Upper lobe of right lung (tissue), 1 donor: Measurements from ENCODE around the gene ACTMAP. TPM values are rescaled to one million over a fixed set of nuclear protein-coding genes. Genes with fewer than 3 reads are reported as not detected.
"Not testable (repeated sequence)": the region's sequence is repeated elsewhere in the genome, so short reads cannot be mapped to it uniquely, and the experiment has no call there.

Experiments used
- ATAC-seq: fragments of 200-7000 bp; cut with Tn5 transposase; one replicate; pipeline ENCODE4 v1.9.1; 2020; ENCODE audit warnings: mild to moderate bottlenecking, moderate library complexity
- DNase-seq: peaks from one replicate; pipeline ENCODE4 v3.0.0-alpha.2; 2020
- H3K27ac ChIP-seq: fragments of 200-600 bp; one replicate; pipeline ENCODE4 v1.8.0; 2022
- H3K27me3 ChIP-seq: fragments of 200-600 bp; one replicate; pipeline ENCODE4 v1.8.0; 2022; ENCODE audit warnings: mild to moderate bottlenecking
- H3K36me3 ChIP-seq: fragments of 200-600 bp; one replicate; pipeline ENCODE4 v1.8.0; 2022
- H3K4me1 ChIP-seq: fragments of 200-600 bp; one replicate; pipeline ENCODE4 v1.8.0; 2022
- H3K4me3 ChIP-seq: fragments of 200-600 bp; one replicate; pipeline ENCODE4 v1.8.0; 2022; ENCODE audit warnings: mild to moderate bottlenecking
- H3K9me3 ChIP-seq: fragments of 200-600 bp; one replicate; pipeline ENCODE4 v1.8.0; 2022
- CTCF ChIP-seq: fragments of 200-600 bp; IDR thresholded peaks from one replicate; pipeline ENCODE4 v1.8.0; 2022; ENCODE audit warnings: antibody characterized with exemption
- intact Hi-C: fragments of 100-400 bp; cut with DNase I; formaldehyde crosslinking; loops from one replicate; pipeline ENCODE4 v1.11.0; 2022
- total RNA-seq: library from RNA; stranded (reverse); fragmentation: NEBNext Ultra II Directional; extraction: Animal tissue kit (Norgen Biotek cat#: 25700); gene quantifications from one replicate; pipeline ENCODE4 v1.2.1, GENCODE V29; 2021
- donor health status: DM: no; HTN: yes; CAD: no; lungs with severe emphysema.

Gene ACTMAP
- total RNA-seq, 1 donor from 2014 or later: 18.5 TPM

GRCh38 chr19:40768869-40769268, 18.6 kb upstream of the ACTMAP start:
- no peaks in the 10 kb centered on the region for H3K9me3 ChIP-seq
- intact Hi-C loops: no loop called here
- H3K27me3 ChIP-seq: no peaks in the 10 kb centered on the region
- no peaks in the 10 kb centered on the region for H3K4me1 ChIP-seq
- ATAC-seq (peak; percentile 82), DNase-seq (no peak)
- H3K27ac ChIP-seq: no peak overlapping the region
- H3K36me3 ChIP-seq: peaks cover 33% of the 10 kb centered on the region
- H3K4me3 ChIP-seq: no peak overlapping the region
- TF ChIP-seq CTCF: no peak

GRCh38 chr19:40766385-40766784, 16.1 kb upstream of the ACTMAP start:
- DNase-seq, H3K27me3 ChIP-seq, H3K4me3 ChIP-seq, H3K4me1 ChIP-seq, intact Hi-C loops, ATAC-seq, H3K9me3 ChIP-seq, H3K27ac ChIP-seq: not testable (repeated sequence)
- peaks cover 58% of the 10 kb centered on the region for H3K36me3 ChIP-seq

GRCh38 chr19:40763963-40764362, 13.7 kb upstream of the ACTMAP start:
- no peak overlapping the region for H3K27ac ChIP-seq
- H3K27me3 ChIP-seq: no peaks in the 10 kb centered on the region
- no peak overlapping the region for H3K4me3 ChIP-seq
- no peaks in the 10 kb centered on the region for H3K4me1 ChIP-seq
- intact Hi-C loops: no loop called here
- H3K9me3 ChIP-seq: no peaks in the 10 kb centered on the region
- peaks cover 82% of the 10 kb centered on the region for H3K36me3 ChIP-seq
- TF ChIP-seq CTCF: no peak
- DNase-seq (no peak), ATAC-seq (no peak)

- Histone ChIP-seq H3K9me3 (no peaks in the 10 kb centered on the region), H3K4me3 (no peak overlapping the region), H3K4me1 (no peaks in the 10 kb centered on the region), H3K27me3 (no peaks in the 10 kb centered on the region), H3K27ac (no peak overlapping the region), H3K36me3 (peaks cover 87% of the 10 kb centered on the region)
- intact Hi-C loops: no loop called here
- TF ChIP-seq CTCF: no peak
- ATAC-seq (no peak), DNase-seq (no peak)
Observed at GRCh38 chr19:40763526-40763925, 13.2 kb upstream of the ACTMAP start.

GRCh38 chr19:40762754-40763470, 12.6 kb upstream of the ACTMAP start:
- DNase-seq: no peak
- peaks cover 93% of the 10 kb centered on the region for H3K36me3 ChIP-seq

GRCh38 chr19:40759352-40759751, 9.1 kb upstream of the ACTMAP start:
- H3K9me3 ChIP-seq: no peaks in the 10 kb centered on the region
- H3K4me3 ChIP-seq: no peak overlapping the region
- peaks cover 92% of the 10 kb centered on the region for H3K36me3 ChIP-seq
- H3K4me1 ChIP-seq: peaks cover 24% of the 10 kb centered on the region
- no peak for ATAC-seq
- H3K27me3 ChIP-seq: no peaks in the 10 kb centered on the region
- intact Hi-C loops: no loop called here
- no peak for DNase-seq
- no peak for TF ChIP-seq CTCF
- H3K27ac ChIP-seq: no peak overlapping the region

More at GRCh38 chr19:40762754-40763470, 12.6 kb upstream of the ACTMAP start:
- no peak for TF ChIP-seq CTCF
- no peak for ATAC-seq
- no peak overlapping the region for H3K27ac ChIP-seq
- intact Hi-C loops: no loop called here
- no peaks in the 10 kb centered on the region for H3K4me1 ChIP-seq
- H3K4me3 ChIP-seq: no peak overlapping the region
- no peaks in the 10 kb centered on the region for H3K27me3 ChIP-seq
- no peaks in the 10 kb centered on the region for H3K9me3 ChIP-seq
